ENCODE results near the gene ARID1B. TPM values are rescaled to one million over a fixed set of nuclear protein-coding genes. Genes with fewer than 3 reads are reported as not detected.

ARID1B gene
- total and polyA plus RNA-seq, 2 of the 13 experiments (the other 11 are each of a cell fraction or from before 2014, with no cell fraction given): 20.1 to 32.6 TPM

- TF ChIP-seq ZNF646 (CRISPR knock-in tag; IDR thresholded peaks at IDR 0.05): no peak
- no peak for TF ChIP-seq CERS6 (CRISPR knock-in tag; IDR thresholded peaks at IDR 0.05)
- TF ChIP-seq XBP1 (CRISPR knock-in tag; IDR thresholded peaks at IDR 0.05): no peak
- TF ChIP-seq ZNF639 (CRISPR knock-in tag; conservative IDR thresholded peaks at IDR 0.05): no peak
- TF ChIP-seq SMC3 (IDR thresholded peaks at IDR 0.05; ENCODE audit: low read length): no peak
- TF ChIP-seq GABPB1 (CRISPR knock-in tag; IDR thresholded peaks at IDR 0.05): no peak
- no peak for TF ChIP-seq TOE1 (CRISPR knock-in tag; IDR thresholded peaks at IDR 0.05)
- no peak for TF ChIP-seq ZNF260 (CRISPR knock-in tag; IDR thresholded peaks at IDR 0.05; ENCODE audit: borderline replicate concordance, low read depth)
- TF ChIP-seq PRDM15 (CRISPR knock-in tag; IDR thresholded peaks at IDR 0.05): no peak
- no peak for TF ChIP-seq ZNF530 (CRISPR knock-in tag; IDR thresholded peaks at IDR 0.05; ENCODE audit: low read depth)
These were observed 316.9 kb downstream of the ARID1B start (continued) for GRCh38 chr6:157094038-157094437.
